HepG2 (cell line): ENCODE results near the gene TBCD. TPM values are rescaled to one million over a fixed set of nuclear protein-coding genes. Genes with fewer than 3 reads are reported as not detected.

Experiments
- ATAC-seq: fragments of 200-7000 bp; cut with Tn5 transposase; 3 replicates; pipeline ENCODE4 v1.9.1; 2020; ENCODE audit warnings: mild to moderate bottlenecking, moderate library complexity
- BruUV-seq: library from RNA; stranded (reverse); fragments of 400-500 nt; replicated peaks from 2 replicates; lab custom pipeline; 2021; lab: Mats Ljungman, UMichigan
- CTCF ChIA-PET: fragments of 300-600 bp; formaldehyde crosslinking; extraction: SDS; loops from one replicate; lab custom pipeline; 2021; ENCODE audit warnings: low total read pairs, inconsistent platforms, low intra/inter-chr PET ratio; lab: Yijun Ruan, JAX
- POLR2A ChIA-PET: fragments of 350-600 bp; sonication (Branson Sonifier 250); formaldehyde crosslinking; loops from one replicate; lab custom pipeline; 2020; ENCODE audit warnings: antibody characterized with exemption, inconsistent platforms; lab: Yijun Ruan, JAX
- DNase-seq: peaks from one replicate; pipeline ENCODE4 v3.0.0-alpha.2; 2015; ENCODE audit warnings: low spot score
- FAIRE-seq: peaks from 3 replicates; lab custom pipeline; 2011; peaks lifted over from hg19 to GRCh38; lab: Jason Lieb, UNC
- H2AFZ ChIP-seq: one replicate; pipeline ENCODE4 v1.6.1; 2011; ENCODE audit warnings: low read length, inconsistent platforms
- H3K27ac ChIP-seq: fragments of 300-600 bp; 3 replicates; pipeline ENCODE4 v1.8.0; 2011; ENCODE audit warnings: mixed run types, mild to moderate bottlenecking, mixed read lengths, low read length, inconsistent platforms; ENCODE audit not compliant: insufficient read depth; ENCODE audit errors: extremely low read length
- H3K27me3 ChIP-seq, 2 experiments: fragments of 200-600 bp in 1 of 2; 2 replicates in 1 of 2; 3 replicates in 1 of 2; pipeline versions ENCODE4 v1.6.0 to v1.8.0; 2011; ENCODE audit warnings: low read length in 2 of 2, mild to moderate bottlenecking in 2 of 2, moderate library complexity in 2 of 2, inconsistent platforms in 1 of 2; ENCODE audit not compliant: insufficient read depth in 2 of 2, control insufficient read depth in 1 of 2
- H3K36me3 ChIP-seq, 2 experiments: fragments of 200-600 bp in 1 of 2; replicated peaks in 1 of 2; 2 replicates in 1 of 2; 3 replicates in 1 of 2; pipeline versions ENCODE4 v1.5.1 to v1.8.0; 2011; ENCODE audit warnings: low read length in 2 of 2, inconsistent platforms in 1 of 2; ENCODE audit not compliant: insufficient read depth in 2 of 2, control insufficient read depth in 1 of 2
- H3K4me1 ChIP-seq: 2 replicates; pipeline ENCODE4 v1.5.1; 2012; ENCODE audit warnings: low read length, inconsistent platforms; ENCODE audit not compliant: insufficient read depth
- H3K4me2 ChIP-seq: 2 replicates; pipeline ENCODE4 v1.6.0; 2011; ENCODE audit warnings: low read depth, low read length, inconsistent platforms
- H3K4me3 ChIP-seq, 3 experiments: fragments of 200-600 bp in 1 of 3; sonication (generic), shearing (Covaris generic) in 1 of 3; replicated peaks in 1 of 3; 2 replicates each; pipeline ENCODE4 v1.5.1; 2011 to 2016; ENCODE audit warnings: low read length in 3 of 3, inconsistent platforms in 2 of 3, low read depth in 2 of 3, mild to moderate bottlenecking in 2 of 3, control low read depth in 1 of 3, mixed read lengths in 1 of 3; ENCODE audit not compliant: insufficient read depth in 1 of 3
- H3K79me2 ChIP-seq: one replicate; pipeline ENCODE4 v1.6.1; 2011; ENCODE audit warnings: low read length, inconsistent platforms; ENCODE audit not compliant: insufficient read depth
- H3K9ac ChIP-seq: 2 replicates; pipeline ENCODE4 v1.6.0; 2011; ENCODE audit warnings: mild to moderate bottlenecking, low read depth, low read length, inconsistent platforms; ENCODE audit not compliant: insufficient read depth
- H3K9me3 ChIP-seq: 2 replicates; pipeline ENCODE4 v1.5.1; 2012; ENCODE audit warnings: mild to moderate bottlenecking, low read length
- H4K20me1 ChIP-seq: 2 replicates; pipeline ENCODE4 v1.6.0; 2011; ENCODE audit warnings: inconsistent platforms, mild to moderate bottlenecking, low read length, moderate library complexity; ENCODE audit not compliant: insufficient read depth
- ATRX ChIP-seq: sonication (generic); formaldehyde crosslinking; IDR thresholded peaks from 2 replicates; pipeline ENCODE4 v1.4.0; 2020; ENCODE audit warnings: missing genetic modification reagents, borderline replicate concordance
- FOXP1 ChIP-seq, 2 experiments: fragments of 450-650 bp in 1 of 2; IDR thresholded peaks; 2 replicates each; pipeline ENCODE4 v1.6.1; 2017 to 2018; ENCODE audit warnings: antibody characterized with exemption in 1 of 2
- HDAC1 ChIP-seq: sonication (generic); formaldehyde crosslinking; IDR thresholded peaks from 2 replicates; pipeline ENCODE4 v1.5.1; 2020; ENCODE audit warnings: mild to moderate bottlenecking, missing genetic modification reagents
- HNRNPLL ChIP-seq: fragments of 200-400 bp; formaldehyde crosslinking; IDR thresholded peaks from 2 replicates; pipeline ENCODE4 v1.6.1; 2017; ENCODE audit warnings: mild to moderate bottlenecking, low read depth, low read length; ENCODE audit not compliant: poor library complexity, severe bottlenecking
- SMAD3 ChIP-seq: sonication (generic); formaldehyde crosslinking; IDR thresholded peaks from 2 replicates; pipeline ENCODE4 v1.4.0; 2020; ENCODE audit warnings: missing genetic modification reagents
- ZNF33B ChIP-seq: sonication (generic); formaldehyde crosslinking; IDR thresholded peaks from 2 replicates; pipeline ENCODE4 v1.5.1; 2020; ENCODE audit warnings: mild to moderate bottlenecking, missing genetic modification reagents
- WGBS: methylation state at CpG from one replicate; pipeline ENCODE4 v1.1.6; 2017; ENCODE audit warnings: low lambda C conversion rate; 5-methylcytosine and 5-hydroxymethylcytosine counted together
- in situ Hi-C: cut with HindIII; loops from 2 replicates; pipeline ENCODE4 v1.10.0; 2017; ENCODE audit warnings: low pct_unique_long_range_greater_than_20kb; ENCODE audit not compliant: extremely low pct_ligation_motif_present
- intact Hi-C: fragments of 100-400 bp; cut with micrococcal nuclease; formaldehyde crosslinking; loops from one replicate; pipeline ENCODE4 v1.10.0; 2022; ENCODE audit not compliant: unreplicated experiment
- polyA plus RNA-seq, 8 experiments: library from polyadenylated mRNA; depleted of rRNA in 3 of 8; stranded (reverse) in 7 of 8; unstranded in 1 of 8; fragments of >200 nt; fragmentation: Illumina TruSeq in 4 of 8; extraction: Trizol in 4 of 8; gene quantifications; 2 replicates each; pipeline versions ENCODE4 v1.2.1 to v1.2.3, GENCODE V29; 2011 to 2016; ENCODE audit warnings: low read depth in 4 of 8, missing spikeins in 1 of 8, mixed read lengths in 1 of 8; ENCODE audit not compliant: insufficient read depth in 1 of 8
- total RNA-seq, 5 experiments: library from RNA; depleted of rRNA; stranded (reverse); fragments of >200 nt; fragmentation: Illumina TruSeq; extraction: Trizol; gene quantifications; 2 replicates each; pipeline ENCODE4 v1.2.3, GENCODE V29; 2016; ENCODE audit warnings: low read depth in 1 of 5
- TF ChIP-seq, protein P1 (sequence below): sonication (generic); formaldehyde crosslinking; IDR thresholded peaks from 2 replicates; pipeline ENCODE4 v1.9.0; 2021; ENCODE audit warnings: mild to moderate bottlenecking, missing genetic modification reagents

The TBCD gene
- total and polyA plus RNA-seq, 2 of the 13 experiments (the other 11 are each of a cell fraction or from before 2014, with no cell fraction given), result 33.9 to 54.8 TPM

DNA sequence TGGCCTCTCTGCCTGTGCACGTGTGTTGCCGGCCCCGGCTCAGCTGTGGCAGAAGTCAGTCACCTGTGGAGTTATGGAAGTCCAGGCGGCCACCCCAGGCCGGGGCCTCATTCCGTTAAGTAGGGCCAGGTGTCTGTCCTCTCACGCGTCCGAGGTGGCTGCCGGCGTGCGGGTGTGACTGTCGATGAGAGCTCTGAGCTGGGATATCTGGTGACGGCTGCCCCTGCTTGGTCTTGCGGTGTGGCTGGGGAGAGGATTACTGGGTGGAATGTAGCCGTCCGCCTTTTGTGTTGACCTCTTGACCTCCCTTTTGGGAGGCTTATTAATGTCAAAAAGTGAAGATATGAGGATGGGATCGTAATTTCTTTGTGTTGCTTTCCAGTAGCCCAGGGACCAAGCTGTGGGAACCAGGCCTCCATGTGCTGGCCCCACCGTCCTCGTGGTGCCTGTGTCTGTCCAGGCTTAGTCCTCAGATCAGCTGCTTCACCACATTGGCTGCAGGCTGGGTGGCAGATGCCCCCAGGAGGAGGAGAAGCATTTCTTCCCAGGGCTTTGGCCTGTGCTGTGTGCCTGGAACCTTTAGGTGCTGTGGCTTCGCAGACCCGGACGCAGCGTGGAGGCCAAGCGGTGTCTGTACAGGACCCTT is 111.0 kb downstream of the TBCD start:
- no peaks in the 10 kb centered on the region for H3K36me3 ChIP-seq
- 99% methylated on average over 25 of the region's 25 CpGs for WGBS
- TF ChIP-seq FOXP1 (IDR thresholded peaks at IDR 0.05) (no peak), FOXP1 (CRISPR knock-in tag; IDR thresholded peaks at IDR 0.05) (no peak), HNRNPLL (no peak), ATRX (no peak), HDAC1 (CRISPR knock-in tag) (no peak), SMAD3 (no peak), ZNF33B (CRISPR knock-in tag) (no peak)
- TF ChIP-seq, protein P1, sequence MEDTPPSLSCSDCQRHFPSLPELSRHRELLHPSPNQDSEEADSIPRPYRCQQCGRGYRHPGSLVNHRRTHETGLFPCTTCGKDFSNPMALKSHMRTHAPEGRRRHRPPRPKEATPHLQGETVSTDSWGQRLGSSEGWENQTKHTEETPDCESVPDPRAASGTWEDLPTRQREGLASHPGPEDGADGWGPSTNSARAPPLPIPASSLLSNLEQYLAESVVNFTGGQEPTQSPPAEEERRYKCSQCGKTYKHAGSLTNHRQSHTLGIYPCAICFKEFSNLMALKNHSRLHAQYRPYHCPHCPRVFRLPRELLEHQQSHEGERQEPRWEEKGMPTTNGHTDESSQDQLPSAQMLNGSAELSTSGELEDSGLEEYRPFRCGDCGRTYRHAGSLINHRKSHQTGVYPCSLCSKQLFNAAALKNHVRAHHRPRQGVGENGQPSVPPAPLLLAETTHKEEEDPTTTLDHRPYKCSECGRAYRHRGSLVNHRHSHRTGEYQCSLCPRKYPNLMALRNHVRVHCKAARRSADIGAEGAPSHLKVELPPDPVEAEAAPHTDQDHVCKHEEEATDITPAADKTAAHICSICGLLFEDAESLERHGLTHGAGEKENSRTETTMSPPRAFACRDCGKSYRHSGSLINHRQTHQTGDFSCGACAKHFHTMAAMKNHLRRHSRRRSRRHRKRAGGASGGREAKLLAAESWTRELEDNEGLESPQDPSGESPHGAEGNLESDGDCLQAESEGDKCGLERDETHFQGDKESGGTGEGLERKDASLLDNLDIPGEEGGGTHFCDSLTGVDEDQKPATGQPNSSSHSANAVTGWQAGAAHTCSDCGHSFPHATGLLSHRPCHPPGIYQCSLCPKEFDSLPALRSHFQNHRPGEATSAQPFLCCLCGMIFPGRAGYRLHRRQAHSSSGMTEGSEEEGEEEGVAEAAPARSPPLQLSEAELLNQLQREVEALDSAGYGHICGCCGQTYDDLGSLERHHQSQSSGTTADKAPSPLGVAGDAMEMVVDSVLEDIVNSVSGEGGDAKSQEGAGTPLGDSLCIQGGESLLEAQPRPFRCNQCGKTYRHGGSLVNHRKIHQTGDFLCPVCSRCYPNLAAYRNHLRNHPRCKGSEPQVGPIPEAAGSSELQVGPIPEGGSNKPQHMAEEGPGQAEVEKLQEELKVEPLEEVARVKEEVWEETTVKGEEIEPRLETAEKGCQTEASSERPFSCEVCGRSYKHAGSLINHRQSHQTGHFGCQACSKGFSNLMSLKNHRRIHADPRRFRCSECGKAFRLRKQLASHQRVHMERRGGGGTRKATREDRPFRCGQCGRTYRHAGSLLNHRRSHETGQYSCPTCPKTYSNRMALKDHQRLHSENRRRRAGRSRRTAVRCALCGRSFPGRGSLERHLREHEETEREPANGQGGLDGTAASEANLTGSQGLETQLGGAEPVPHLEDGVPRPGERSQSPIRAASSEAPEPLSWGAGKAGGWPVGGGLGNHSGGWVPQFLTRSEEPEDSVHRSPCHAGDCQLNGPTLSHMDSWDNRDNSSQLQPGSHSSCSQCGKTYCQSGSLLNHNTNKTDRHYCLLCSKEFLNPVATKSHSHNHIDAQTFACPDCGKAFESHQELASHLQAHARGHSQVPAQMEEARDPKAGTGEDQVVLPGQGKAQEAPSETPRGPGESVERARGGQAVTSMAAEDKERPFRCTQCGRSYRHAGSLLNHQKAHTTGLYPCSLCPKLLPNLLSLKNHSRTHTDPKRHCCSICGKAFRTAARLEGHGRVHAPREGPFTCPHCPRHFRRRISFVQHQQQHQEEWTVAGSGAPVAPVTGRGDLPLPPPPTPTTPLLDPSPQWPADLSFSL (CRISPR knock-in tag), result no peak
- no peak overlapping the region for H3K9ac ChIP-seq
- no peak for DNase-seq
- in situ Hi-C loops, result no loop called here
- no peak overlapping the region for H2AFZ ChIP-seq
- ChIA-PET POLR2A (no interaction called here), CTCF (no interaction called here)
- no peak for FAIRE-seq
- no peak for ATAC-seq
- intact Hi-C loops, result no loop called here
- BruUV-seq, result no TSS peak
- H3K4me3 ChIP-seq, result no peak overlapping the region
- no peak overlapping the region for H3K4me2 ChIP-seq
- no peaks in the 10 kb centered on the region for H3K27me3 ChIP-seq
- H3K4me1 ChIP-seq, result peaks cover 17% of the 10 kb centered on the region
- H3K9me3 ChIP-seq, result no peaks in the 10 kb centered on the region
- no peaks in the 10 kb centered on the region for H3K79me2 ChIP-seq
- H4K20me1 ChIP-seq, result no peaks in the 10 kb centered on the region
- H3K27ac ChIP-seq, result no peak overlapping the region
